ENCODE data around the gene MAP3K10.

GRCh38 chr19:40208602-40209001, 17.4 kb downstream of the MAP3K10 start:
- TF ChIP-seq POLR2AphosphoS5 (IDR thresholded peaks at IDR 0.05; ENCODE audit: low read depth, low read length) (no peak), POLR2A (IDR thresholded peaks at IDR 0.05; ENCODE audit: low read depth, low read length) (no peak), TAF1 (IDR thresholded peaks at IDR 0.05; ENCODE audit: low read depth, low read length) (no peak), SPI1 (IDR thresholded peaks at IDR 0.05; ENCODE audit: low read depth, low read length) (no peak)

Data from GM12891 (cell line).